Astrocyte (in vitro differentiated cells and primary cell): ENCODE data around the gene FOSL2. TPM values are rescaled to one million over a fixed set of nuclear protein-coding genes. Genes with fewer than 3 reads are reported as not detected.

Experiments used
- DNase-seq: peaks from one replicate; pipeline ENCODE4 v3.0.0-alpha.2; 2010; ENCODE audit warnings: low read depth
- FAIRE-seq: peaks from 2 replicates; lab custom pipeline; 2011; peaks lifted over from hg19 to GRCh38; lab: Jason Lieb, UNC
- H2AFZ ChIP-seq: 2 replicates; pipeline ENCODE4 v1.6.0; 2012; ENCODE audit warnings: low read depth, low read length, inconsistent platforms
- H3K27ac ChIP-seq: 2 replicates; pipeline ENCODE4 v1.5.1; 2011; ENCODE audit warnings: low read depth, low read length, inconsistent platforms
- H3K27me3 ChIP-seq: 2 replicates; pipeline ENCODE4 v1.6.0; 2011; ENCODE audit warnings: low read length, inconsistent platforms; ENCODE audit not compliant: insufficient read depth
- H3K36me3 ChIP-seq: 2 replicates; pipeline ENCODE4 v1.5.1; 2011; ENCODE audit warnings: low read length, inconsistent platforms; ENCODE audit not compliant: insufficient read depth
- H3K4me1 ChIP-seq: 2 replicates; pipeline ENCODE4 v1.5.1; 2011; ENCODE audit warnings: low read length, inconsistent platforms; ENCODE audit not compliant: insufficient read depth
- H3K4me2 ChIP-seq: 2 replicates; pipeline ENCODE4 v1.6.0; 2012; ENCODE audit warnings: low read length, inconsistent platforms
- H3K4me3 ChIP-seq: 2 replicates; pipeline ENCODE4 v1.5.1; 2011; ENCODE audit warnings: low read depth, mild to moderate bottlenecking, low read length, inconsistent platforms; ENCODE audit not compliant: insufficient read depth
- H3K79me2 ChIP-seq: 2 replicates; pipeline ENCODE4 v1.6.0; 2012; ENCODE audit warnings: mild to moderate bottlenecking, low read length, inconsistent platforms; ENCODE audit not compliant: insufficient read depth
- H3K9ac ChIP-seq: 2 replicates; pipeline ENCODE4 v1.6.0; 2012; ENCODE audit warnings: mild to moderate bottlenecking, low read length, inconsistent platforms
- H3K9me3 ChIP-seq: 2 replicates; pipeline ENCODE4 v1.5.1; 2012; ENCODE audit warnings: low read depth, mild to moderate bottlenecking, low read length, inconsistent platforms; ENCODE audit not compliant: insufficient read depth
- H4K20me1 ChIP-seq: 2 replicates; pipeline ENCODE4 v1.6.0; 2012; ENCODE audit warnings: low read length, inconsistent platforms; ENCODE audit not compliant: insufficient read depth
- H3K27ac Mint-ChIP-seq: one replicate; pipeline ENCODE4 v1.8.0; 2021; ENCODE audit warnings: mild to moderate bottlenecking, mixed read lengths; ENCODE audit not compliant: unreplicated experiment
- H3K27me3 Mint-ChIP-seq: one replicate; pipeline ENCODE4 v1.8.0; 2021; ENCODE audit warnings: low read depth, mixed read lengths; ENCODE audit not compliant: unreplicated experiment
- H3K36me3 Mint-ChIP-seq: one replicate; pipeline ENCODE4 v1.8.0; 2021; ENCODE audit warnings: low read depth, mixed read lengths; ENCODE audit not compliant: unreplicated experiment
- H3K4me1 Mint-ChIP-seq: one replicate; pipeline ENCODE4 v1.8.0; 2021; ENCODE audit warnings: low read depth, mixed read lengths; ENCODE audit not compliant: unreplicated experiment
- H3K4me3 Mint-ChIP-seq: one replicate; pipeline ENCODE4 v1.8.0; 2021; ENCODE audit warnings: mild to moderate bottlenecking, moderate library complexity, mixed read lengths; ENCODE audit not compliant: unreplicated experiment
- H3K9me3 Mint-ChIP-seq: one replicate; pipeline ENCODE4 v1.8.0; 2021; ENCODE audit warnings: mild to moderate bottlenecking, mixed read lengths; ENCODE audit not compliant: unreplicated experiment
- EZH2 ChIP-seq: IDR thresholded peaks from 2 replicates; pipeline ENCODE4 v1.6.1; 2012; ENCODE audit warnings: mild to moderate bottlenecking, low read length, inconsistent platforms; ENCODE audit not compliant: insufficient read depth
- total RNA-seq: library from RNA; stranded (reverse); gene quantifications from 2 replicates; pipeline ENCODE4 v1.2.1, GENCODE V29; 2021
- TF ChIP-seq, protein P1 (sequence below): IDR thresholded peaks from 2 replicates; pipeline ENCODE4 v1.5.1; 2011; ENCODE audit warnings: low read depth, mild to moderate bottlenecking, inconsistent platforms, low read length, moderate library complexity; ENCODE audit not compliant: insufficient read depth

FOSL2 gene
- total RNA-seq, 1 donor from 2014 or later = 158 TPM

DNA sequence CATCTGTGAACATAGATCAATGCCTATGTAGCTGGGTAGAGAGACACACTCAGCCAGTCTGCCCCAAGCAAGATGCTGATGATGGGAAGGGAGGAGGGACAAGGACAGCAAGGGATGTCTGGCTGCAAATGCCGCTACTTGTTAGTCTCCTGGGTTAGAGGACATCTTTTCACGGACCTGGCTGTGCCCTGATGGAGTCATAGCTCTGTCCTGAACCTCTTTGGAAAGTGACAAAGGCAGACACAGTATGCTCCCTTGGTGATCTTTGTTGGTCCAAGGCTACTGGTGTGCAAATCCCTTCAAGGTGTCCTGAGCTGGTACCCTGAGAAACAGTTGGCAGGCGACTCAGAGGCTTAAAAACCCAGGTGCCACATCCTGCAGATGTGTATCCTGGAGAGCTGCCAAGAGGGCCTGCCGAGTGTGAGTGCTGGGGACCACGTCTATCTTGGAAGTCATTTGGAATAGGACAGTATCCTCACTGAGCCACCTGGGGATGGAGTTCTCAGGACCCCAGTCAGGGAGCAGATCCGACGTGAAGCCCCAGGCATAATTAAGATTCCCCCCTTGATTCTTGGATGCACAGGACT, 10.8 kb downstream of the FOSL2 start:
- no peak for TF ChIP-seq EZH2
- TF ChIP-seq, protein P1, sequence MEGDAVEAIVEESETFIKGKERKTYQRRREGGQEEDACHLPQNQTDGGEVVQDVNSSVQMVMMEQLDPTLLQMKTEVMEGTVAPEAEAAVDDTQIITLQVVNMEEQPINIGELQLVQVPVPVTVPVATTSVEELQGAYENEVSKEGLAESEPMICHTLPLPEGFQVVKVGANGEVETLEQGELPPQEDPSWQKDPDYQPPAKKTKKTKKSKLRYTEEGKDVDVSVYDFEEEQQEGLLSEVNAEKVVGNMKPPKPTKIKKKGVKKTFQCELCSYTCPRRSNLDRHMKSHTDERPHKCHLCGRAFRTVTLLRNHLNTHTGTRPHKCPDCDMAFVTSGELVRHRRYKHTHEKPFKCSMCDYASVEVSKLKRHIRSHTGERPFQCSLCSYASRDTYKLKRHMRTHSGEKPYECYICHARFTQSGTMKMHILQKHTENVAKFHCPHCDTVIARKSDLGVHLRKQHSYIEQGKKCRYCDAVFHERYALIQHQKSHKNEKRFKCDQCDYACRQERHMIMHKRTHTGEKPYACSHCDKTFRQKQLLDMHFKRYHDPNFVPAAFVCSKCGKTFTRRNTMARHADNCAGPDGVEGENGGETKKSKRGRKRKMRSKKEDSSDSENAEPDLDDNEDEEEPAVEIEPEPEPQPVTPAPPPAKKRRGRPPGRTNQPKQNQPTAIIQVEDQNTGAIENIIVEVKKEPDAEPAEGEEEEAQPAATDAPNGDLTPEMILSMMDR = no peak
- Mint-ChIP-seq H3K9me3 (no peaks in the 10 kb centered on the region), H3K27me3 (no peaks in the 10 kb centered on the region), H3K4me3 (peak overlapping the region; percentile 6), H3K27ac (peak overlapping the region; percentile 62), H3K36me3 (peaks cover 42% of the 10 kb centered on the region), H3K4me1 (peaks cover 80% of the 10 kb centered on the region)
- no peak overlapping the region for H3K9ac ChIP-seq
- no peaks in the 10 kb centered on the region for H3K9me3 ChIP-seq
- H4K20me1 ChIP-seq = peaks cover 94% of the 10 kb centered on the region
- peaks cover 67% of the 10 kb centered on the region for H3K4me1 ChIP-seq
- peaks cover 45% of the 10 kb centered on the region for H3K36me3 ChIP-seq
- DNase-seq (no peak), FAIRE-seq (no peak)
- no peak overlapping the region for H3K4me2 ChIP-seq
- no peak overlapping the region for H2AFZ ChIP-seq
- H3K4me3 ChIP-seq = no peak overlapping the region
- no peak overlapping the region for H3K27ac ChIP-seq
- H3K79me2 ChIP-seq = peaks cover 98% of the 10 kb centered on the region
- H3K27me3 ChIP-seq = no peaks in the 10 kb centered on the region

DNA sequence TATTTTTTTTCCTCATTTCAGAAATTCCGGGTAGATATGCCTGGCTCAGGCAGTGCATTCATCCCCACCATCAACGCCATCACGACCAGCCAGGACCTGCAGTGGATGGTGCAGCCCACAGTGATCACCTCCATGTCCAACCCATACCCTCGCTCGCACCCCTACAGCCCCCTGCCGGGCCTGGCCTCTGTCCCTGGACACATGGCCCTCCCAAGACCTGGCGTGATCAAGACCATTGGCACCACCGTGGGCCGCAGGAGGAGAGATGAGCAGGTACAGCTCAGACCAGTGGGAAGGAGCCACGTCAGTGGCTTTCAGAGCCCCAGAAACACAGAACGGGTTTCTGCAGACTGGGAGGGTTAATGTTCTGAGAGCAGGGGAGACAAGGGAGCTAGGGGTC, 11.4 kb downstream of the FOSL2 start:
- Histone ChIP-seq H3K79me2 (peaks cover 95% of the 10 kb centered on the region), H2AFZ (no peak overlapping the region), H3K4me2 (no peak overlapping the region), H3K36me3 (peaks cover 46% of the 10 kb centered on the region), H3K4me3 (no peak overlapping the region), H3K4me1 (peaks cover 67% of the 10 kb centered on the region), H4K20me1 (peaks cover 88% of the 10 kb centered on the region), H3K9ac (no peak overlapping the region), H3K9me3 (no peaks in the 10 kb centered on the region), H3K27me3 (no peaks in the 10 kb centered on the region), H3K27ac (no peak overlapping the region)
- peak overlapping the region; percentile 50 for H3K27ac Mint-ChIP-seq
- FAIRE-seq = no peak
- peaks cover 45% of the 10 kb centered on the region for H3K36me3 Mint-ChIP-seq
- TF ChIP-seq, protein P1 = no peak
- no peak for TF ChIP-seq EZH2
- H3K4me1 Mint-ChIP-seq = peaks cover 80% of the 10 kb centered on the region
- DNase-seq = no peak
- H3K27me3 Mint-ChIP-seq = no peaks in the 10 kb centered on the region
- H3K4me3 Mint-ChIP-seq = no peak overlapping the region
- no peaks in the 10 kb centered on the region for H3K9me3 Mint-ChIP-seq

DNA sequence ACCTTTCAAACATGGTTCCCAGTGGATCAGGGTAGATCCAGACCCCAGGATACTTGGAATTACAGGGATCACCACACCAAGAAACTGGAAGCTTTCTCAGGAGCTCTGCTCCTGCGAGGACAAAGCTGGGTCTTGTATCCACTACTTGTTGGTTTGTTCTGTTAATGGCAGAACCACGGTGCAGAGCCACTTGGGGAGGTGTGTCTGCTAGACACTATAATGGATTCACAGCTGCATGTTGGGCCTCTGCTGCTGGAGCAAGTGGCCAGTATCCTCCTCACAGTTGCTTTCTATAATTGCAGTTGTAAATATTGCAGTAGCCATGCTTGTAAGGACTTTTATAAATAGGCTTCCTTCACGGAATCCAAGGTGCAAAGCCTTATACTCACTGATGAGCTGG, 12.9 kb downstream of the FOSL2 start:
- H3K9me3 Mint-ChIP-seq = no peaks in the 10 kb centered on the region
- Histone ChIP-seq H3K4me1 (peaks cover 61% of the 10 kb centered on the region), H3K9ac (no peak overlapping the region), H3K27ac (no peak overlapping the region), H3K79me2 (peaks cover 88% of the 10 kb centered on the region), H3K9me3 (no peaks in the 10 kb centered on the region), H4K20me1 (peaks cover 81% of the 10 kb centered on the region), H3K4me2 (no peak overlapping the region), H3K36me3 (peaks cover 52% of the 10 kb centered on the region), H2AFZ (no peak overlapping the region), H3K4me3 (no peak overlapping the region), H3K27me3 (no peaks in the 10 kb centered on the region)
- peaks cover 79% of the 10 kb centered on the region for H3K4me1 Mint-ChIP-seq
- DNase-seq (no peak), FAIRE-seq (no peak)
- no peaks in the 10 kb centered on the region for H3K27me3 Mint-ChIP-seq
- peaks cover 50% of the 10 kb centered on the region for H3K36me3 Mint-ChIP-seq
- H3K27ac Mint-ChIP-seq = no peak overlapping the region
- no peak overlapping the region for H3K4me3 Mint-ChIP-seq
- TF ChIP-seq, protein P1 = no peak
- TF ChIP-seq EZH2 = no peak
